Measurements from ENCODE around the gene ZC3H10. TPM values are rescaled to one million over a fixed set of nuclear protein-coding genes. Genes with fewer than 3 reads are reported as not detected.

The ZC3H10 gene
- total and polyA plus RNA-seq, 2 of the 4 experiments (the other 2 are of a cell fraction): 1.5 to 3.6 TPM

- no peak overlapping the region for H2BK5ac ChIP-seq (ENCODE audit: low read depth, low read length, poor library complexity, severe bottlenecking)
- no peak overlapping the region for H3K4me2 ChIP-seq (ENCODE audit: low read depth, low read length)
- no peak overlapping the region for H3K9ac ChIP-seq (ENCODE audit: low read depth, low read length)
- no peak overlapping the region for H2BK20ac ChIP-seq (ENCODE audit: low read depth, low read length)
- H3K9me1 ChIP-seq (ENCODE audit: insufficient read depth, low read length): 0 out of 2 replicates have a peak, but pooled peaks cover 2% of the 10 kb centered on the region
- H3K79me1 ChIP-seq (ENCODE audit: low read depth in 1 of 2, low read length in 2 of 2): peaks cover 0 to 12% of the 10 kb centered on the region in 2 experiments; a peak in 2 of 4 replicates
- H3K14ac ChIP-seq (replicated peaks; ENCODE audit: low read depth, low read length): no peak overlapping the region
- H3K27me3 ChIP-seq (ENCODE audit: control insufficient read depth, insufficient read depth, low read length): peaks cover 23% of the 10 kb centered on the region
- peaks cover 7% of the 10 kb centered on the region for H4K20me1 ChIP-seq (ENCODE audit: insufficient read depth, low read length)
- no peak overlapping the region for H3K18ac ChIP-seq (ENCODE audit: low read depth, low read length)
- H3K4me1 ChIP-seq (ENCODE audit: control insufficient read depth, insufficient read depth, low read length): peaks cover 3% of the 10 kb centered on the region; the same call in 1 of the 2 replicates
- intact Hi-C loops (cut with micrococcal nuclease): loop anchor here (10.0 kb wide), 1 partner anchor 106 kb away; the partner anchor contains the start of gene SUOX
- no peak overlapping the region for H2BK120ac ChIP-seq (ENCODE audit: low read depth, low read length)
- no peak overlapping the region for H3K56ac ChIP-seq (ENCODE audit: extremely low read depth, insufficient read depth, low read length)
- in situ Hi-C loops (cut with MboI; ENCODE audit: low sequenced_read_pairs): no loop called here
- no peak overlapping the region for H2AK9ac ChIP-seq (replicated peaks; ENCODE audit: low read depth, low read length, poor library complexity)
- H2BK15ac ChIP-seq (ENCODE audit: low read depth, low read length): no peak overlapping the region
- WGBS, 2 experiments (ENCODE audit: extremely low coverage in 2 of 2, insufficient read length in 1 of 2): 48% methylated on average over 2 of the region's 14 CpGs; no CpG with 5 or more reads in 1 of the 2 experiments
- H3K27ac ChIP-seq (ENCODE audit: insufficient read depth, low read length): no peak overlapping the region
- no peaks in the 10 kb centered on the region for H3K9me3 ChIP-seq (ENCODE audit: control insufficient read depth, insufficient read depth, low read length)
- DNase-seq: no peak
- no peak overlapping the region for H2AK5ac ChIP-seq (ENCODE audit: low read depth, low read length)
- no TSS peak for BruUV-seq (replicated peaks)
- ChIA-PET POLR2A (ENCODE audit: unreplicated experiment) (no interaction called here), CTCF (interaction anchor here (0.6 kb wide), 1 partner anchor 22 kb away, joined by 3 read pairs; no protein-coding TSS in a partner anchor)
- no peak overlapping the region for H4K5ac ChIP-seq (ENCODE audit: low read depth, low read length)
- dilution Hi-C loops (cut with HindIII; ENCODE audit: low sequenced_read_pairs, unreplicated experiment): no loop called here
- TF ChIP-seq RCOR1 (IDR thresholded peaks at IDR 0.05; ENCODE audit: insufficient replicate concordance, low read length): no peak
- no peak for TF ChIP-seq RFX5 (IDR thresholded peaks at IDR 0.05; ENCODE audit: low read depth, low read length)
- no peak for TF ChIP-seq NFE2L2 (IDR thresholded peaks at IDR 0.05; ENCODE audit: low read depth, low read length)
- no peak overlapping the region for H2AFZ ChIP-seq (replicated peaks; ENCODE audit: low read length, poor library complexity)
- H3K4ac ChIP-seq (ENCODE audit: low read depth, low read length): no peak overlapping the region
- H4K91ac ChIP-seq (ENCODE audit: insufficient read depth, low read depth, low read length): no peak overlapping the region
- H3K4me3 ChIP-seq (ENCODE audit: insufficient read depth, low read depth, low read length): no peak overlapping the region
- no peak for ATAC-seq (ENCODE audit: low read depth)
- H3K36me3 ChIP-seq (ENCODE audit: control insufficient read depth, insufficient read depth, low read length): no peaks in the 10 kb centered on the region; the same call in 1 of the 2 replicates
- H3K23ac ChIP-seq (ENCODE audit: low read depth, low read length): no peak overlapping the region
- no peak overlapping the region for H4K8ac ChIP-seq (ENCODE audit: low read depth in 2 of 2, low read length in 2 of 2)
Observed at GRCh38 chr12:56101045-56101444, 17.0 kb upstream of the ZC3H10 start.

Measured in IMR-90 (cell line).